Measurements from ENCODE around the gene ZNF771.
"Not testable (repeated sequence)": the region's sequence is repeated elsewhere in the genome, so short reads cannot be mapped to it uniquely, and the experiment has no call there.

Gene ZNF771

GRCh38 chr16:30447512-30448226 is 40.3 kb downstream of the ZNF771 start:
- TF ChIP-seq EZH2 (IDR thresholded peaks at IDR 0.05; ENCODE audit: borderline replicate concordance, low read depth, low read length, severe bottlenecking), result no peak
- TF ChIP-seq, protein P1, sequence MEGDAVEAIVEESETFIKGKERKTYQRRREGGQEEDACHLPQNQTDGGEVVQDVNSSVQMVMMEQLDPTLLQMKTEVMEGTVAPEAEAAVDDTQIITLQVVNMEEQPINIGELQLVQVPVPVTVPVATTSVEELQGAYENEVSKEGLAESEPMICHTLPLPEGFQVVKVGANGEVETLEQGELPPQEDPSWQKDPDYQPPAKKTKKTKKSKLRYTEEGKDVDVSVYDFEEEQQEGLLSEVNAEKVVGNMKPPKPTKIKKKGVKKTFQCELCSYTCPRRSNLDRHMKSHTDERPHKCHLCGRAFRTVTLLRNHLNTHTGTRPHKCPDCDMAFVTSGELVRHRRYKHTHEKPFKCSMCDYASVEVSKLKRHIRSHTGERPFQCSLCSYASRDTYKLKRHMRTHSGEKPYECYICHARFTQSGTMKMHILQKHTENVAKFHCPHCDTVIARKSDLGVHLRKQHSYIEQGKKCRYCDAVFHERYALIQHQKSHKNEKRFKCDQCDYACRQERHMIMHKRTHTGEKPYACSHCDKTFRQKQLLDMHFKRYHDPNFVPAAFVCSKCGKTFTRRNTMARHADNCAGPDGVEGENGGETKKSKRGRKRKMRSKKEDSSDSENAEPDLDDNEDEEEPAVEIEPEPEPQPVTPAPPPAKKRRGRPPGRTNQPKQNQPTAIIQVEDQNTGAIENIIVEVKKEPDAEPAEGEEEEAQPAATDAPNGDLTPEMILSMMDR (IDR thresholded peaks at IDR 0.05; ENCODE audit: borderline replicate concordance, extremely low read depth, low read length, poor library complexity, severe bottlenecking), result no peak
- Histone ChIP-seq H3K36me3 (ENCODE audit: insufficient read depth, low read length) (peaks cover 23% of the 10 kb centered on the region), H3K4me1 (ENCODE audit: insufficient read depth, low read length) (peaks cover 30% of the 10 kb centered on the region), H3K9ac (ENCODE audit: low read depth, low read length) (no peak overlapping the region), H2AFZ (ENCODE audit: low read depth, low read length) (no peak overlapping the region), H3K27ac (ENCODE audit: low read length) (no peak overlapping the region), H3K4me2 (ENCODE audit: insufficient read depth, low read length) (no peak overlapping the region), H3K27me3 (ENCODE audit: insufficient read depth, low read length, poor library complexity) (no peaks in the 10 kb centered on the region), H3K4me3 (ENCODE audit: low read depth in 1 of 2, low read length in 2 of 2) (no peak overlapping the region), H3K9me3 (ENCODE audit: insufficient read depth, low read length, severe bottlenecking) (no peaks in the 10 kb centered on the region), H3K79me2 (ENCODE audit: insufficient read depth, low read length) (peaks cover 26% of the 10 kb centered on the region), H4K20me1 (ENCODE audit: insufficient read depth, low read length) (peaks cover 19% of the 10 kb centered on the region)
- ATAC-seq (ENCODE audit: insufficient read depth, low read depth), result no peak
- no peak for DNase-seq

- Histone ChIP-seq H3K27ac (ENCODE audit: low read length) (no peak overlapping the region), H3K4me3 (ENCODE audit: low read depth in 1 of 2, low read length in 2 of 2) (no peak overlapping the region), H3K27me3 (ENCODE audit: insufficient read depth, low read length, poor library complexity) (no peaks in the 10 kb centered on the region), H3K9me3 (ENCODE audit: insufficient read depth, low read length, severe bottlenecking) (no peaks in the 10 kb centered on the region), H2AFZ (ENCODE audit: low read depth, low read length) (no peak overlapping the region), H3K4me2 (ENCODE audit: insufficient read depth, low read length) (no peak overlapping the region), H3K9ac (ENCODE audit: low read depth, low read length) (no peak overlapping the region), H3K4me1 (ENCODE audit: insufficient read depth, low read length) (peaks cover 18% of the 10 kb centered on the region), H3K79me2 (ENCODE audit: insufficient read depth, low read length) (peaks cover 16% of the 10 kb centered on the region), H4K20me1 (ENCODE audit: insufficient read depth, low read length) (peaks cover 12% of the 10 kb centered on the region), H3K36me3 (ENCODE audit: insufficient read depth, low read length) (peaks cover 11% of the 10 kb centered on the region)
- no peak for TF ChIP-seq EZH2 (IDR thresholded peaks at IDR 0.05; ENCODE audit: borderline replicate concordance, low read depth, low read length, severe bottlenecking)
- TF ChIP-seq, protein P1 (IDR thresholded peaks at IDR 0.05; ENCODE audit: borderline replicate concordance, extremely low read depth, low read length, poor library complexity, severe bottlenecking), result no peak
- no peak for DNase-seq
- no peak for ATAC-seq (ENCODE audit: insufficient read depth, low read depth)
These were observed 41.7 kb downstream of the ZNF771 start for GRCh38 chr16:30449116-30449435.

GRCh38 chr16:30452709-30453580 is 45.5 kb downstream of the ZNF771 start:
- not testable (repeated sequence) for H2AFZ ChIP-seq (ENCODE audit: low read depth, low read length); H3K9ac ChIP-seq (ENCODE audit: low read depth, low read length); H3K4me1 ChIP-seq (ENCODE audit: insufficient read depth, low read length); H3K79me2 ChIP-seq (ENCODE audit: insufficient read depth, low read length); H3K27me3 ChIP-seq (ENCODE audit: insufficient read depth, low read length, poor library complexity); H3K9me3 ChIP-seq (ENCODE audit: insufficient read depth, low read length, severe bottlenecking); H3K36me3 ChIP-seq (ENCODE audit: insufficient read depth, low read length); DNase-seq; H4K20me1 ChIP-seq (ENCODE audit: insufficient read depth, low read length); H3K27ac ChIP-seq (ENCODE audit: low read length); H3K4me2 ChIP-seq (ENCODE audit: insufficient read depth, low read length); ATAC-seq (ENCODE audit: insufficient read depth, low read depth); H3K4me3 ChIP-seq (ENCODE audit: low read depth in 1 of 2, low read length in 2 of 2)

GRCh38 chr16:30456302-30456701 is 48.9 kb downstream of the ZNF771 start:
- ATAC-seq (ENCODE audit: insufficient read depth, low read depth), result no peak
- Histone ChIP-seq H3K27ac (ENCODE audit: low read length) (no peak overlapping the region), H3K4me3 (ENCODE audit: low read depth in 1 of 2, low read length in 2 of 2) (no peak overlapping the region), H3K4me2 (ENCODE audit: insufficient read depth, low read length) (no peak overlapping the region), H3K9ac (ENCODE audit: low read depth, low read length) (no peak overlapping the region), H3K79me2 (ENCODE audit: insufficient read depth, low read length) (no peaks in the 10 kb centered on the region), H3K36me3 (ENCODE audit: insufficient read depth, low read length) (no peaks in the 10 kb centered on the region), H3K9me3 (ENCODE audit: insufficient read depth, low read length, severe bottlenecking) (no peaks in the 10 kb centered on the region), H2AFZ (ENCODE audit: low read depth, low read length) (no peak overlapping the region), H3K27me3 (ENCODE audit: insufficient read depth, low read length, poor library complexity) (no peaks in the 10 kb centered on the region), H3K4me1 (ENCODE audit: insufficient read depth, low read length) (peaks cover 19% of the 10 kb centered on the region), H4K20me1 (ENCODE audit: insufficient read depth, low read length) (no peaks in the 10 kb centered on the region)
- no peak for TF ChIP-seq EZH2 (IDR thresholded peaks at IDR 0.05; ENCODE audit: borderline replicate concordance, low read depth, low read length, severe bottlenecking)
- TF ChIP-seq, protein P1 (IDR thresholded peaks at IDR 0.05; ENCODE audit: borderline replicate concordance, extremely low read depth, low read length, poor library complexity, severe bottlenecking), result no peak
- no peak for DNase-seq
